HG03280 (cell line): Measurements from ENCODE around the gene OR8J1.
"Not testable (repeated sequence)": the region's sequence is repeated elsewhere in the genome, so short reads cannot be mapped to it uniquely, and the experiment has no call there.

ENCODE experiments used
- ATAC-seq: cut with Tn5 transposase; IDR thresholded peaks from one replicate; pipeline ENCODE4 v1.9.1; 2021; ENCODE audit warnings: mild to moderate bottlenecking, moderate library complexity; ENCODE audit not compliant: unreplicated experiment

OR8J1 gene, protein sequence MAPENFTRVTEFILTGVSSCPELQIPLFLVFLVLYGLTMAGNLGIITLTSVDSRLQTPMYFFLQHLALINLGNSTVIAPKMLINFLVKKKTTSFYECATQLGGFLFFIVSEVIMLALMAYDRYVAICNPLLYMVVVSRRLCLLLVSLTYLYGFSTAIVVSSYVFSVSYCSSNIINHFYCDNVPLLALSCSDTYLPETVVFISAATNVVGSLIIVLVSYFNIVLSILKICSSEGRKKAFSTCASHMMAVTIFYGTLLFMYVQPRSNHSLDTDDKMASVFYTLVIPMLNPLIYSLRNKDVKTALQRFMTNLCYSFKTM

DNA sequence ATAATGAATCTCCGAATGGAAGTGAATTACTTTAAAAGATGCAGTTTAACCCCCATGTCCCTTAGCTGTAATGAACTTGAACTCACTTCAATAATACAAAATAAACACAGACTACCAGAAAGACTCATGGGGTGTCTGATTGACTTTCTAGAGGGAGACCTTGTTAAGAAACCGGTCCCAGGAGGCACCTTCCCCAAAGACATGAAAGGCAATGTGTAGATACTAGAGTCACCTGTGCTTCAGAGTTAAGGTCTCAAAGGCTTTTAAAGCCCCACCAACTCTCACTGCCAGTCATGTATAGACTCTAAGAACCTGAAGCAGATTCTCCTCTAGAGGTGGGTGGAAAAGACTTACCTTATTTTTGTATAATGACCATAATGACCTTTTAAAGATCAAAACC is at the start of gene OR8J1:
TSS of gene OR8J1 (plus strand) at position 301 of the 400 bp plus-strand sequence. CDS start 5,956 bp downstream, outside the sequence.
- no peak for ATAC-seq

DNA sequence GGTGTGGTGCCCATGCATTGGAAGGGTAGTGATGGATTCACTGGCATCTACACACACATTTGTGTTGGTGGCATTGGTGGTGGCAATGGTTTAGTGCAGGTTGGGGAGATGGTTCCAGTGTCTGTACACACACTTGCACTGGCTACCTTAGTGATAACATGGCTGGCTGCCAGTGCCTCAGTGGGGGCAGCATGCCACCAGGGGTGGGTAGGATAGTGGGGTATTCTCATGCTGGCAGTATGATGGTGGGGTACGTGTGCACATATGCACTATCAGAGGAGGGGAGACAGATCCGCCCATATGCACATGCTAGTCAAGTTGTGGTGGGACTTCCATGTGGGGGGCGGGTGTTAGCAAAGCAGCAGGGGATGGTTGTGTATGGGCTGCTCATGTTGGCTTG is 46.3 kb upstream of the OR8J1 start:
- ATAC-seq: no peak

DNA sequence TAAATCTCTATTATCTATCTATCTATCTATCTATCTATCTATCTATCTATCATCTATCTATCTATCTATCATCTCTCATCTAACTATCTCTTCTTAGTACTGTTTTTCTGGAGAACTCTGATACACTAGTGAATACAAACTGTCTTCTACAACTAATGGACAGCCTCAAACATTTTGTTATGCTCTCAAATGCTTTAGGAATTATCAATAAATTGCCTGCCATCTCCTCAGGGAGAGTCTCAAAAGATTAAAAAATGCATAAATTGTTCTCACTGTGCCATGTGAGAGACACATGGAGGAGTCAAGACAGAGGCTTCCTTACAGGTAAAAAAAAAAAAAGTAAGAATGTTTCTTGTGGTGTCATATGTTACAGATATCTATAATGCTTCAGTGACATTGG is 39.2 kb upstream of the OR8J1 start, which contains the start of gene OR8K3:
TSS of gene OR8K3 (plus strand) at position 301 of the 400 bp plus-strand sequence. CDS start 3,163 bp downstream, outside the sequence.
- no peak for ATAC-seq

DNA sequence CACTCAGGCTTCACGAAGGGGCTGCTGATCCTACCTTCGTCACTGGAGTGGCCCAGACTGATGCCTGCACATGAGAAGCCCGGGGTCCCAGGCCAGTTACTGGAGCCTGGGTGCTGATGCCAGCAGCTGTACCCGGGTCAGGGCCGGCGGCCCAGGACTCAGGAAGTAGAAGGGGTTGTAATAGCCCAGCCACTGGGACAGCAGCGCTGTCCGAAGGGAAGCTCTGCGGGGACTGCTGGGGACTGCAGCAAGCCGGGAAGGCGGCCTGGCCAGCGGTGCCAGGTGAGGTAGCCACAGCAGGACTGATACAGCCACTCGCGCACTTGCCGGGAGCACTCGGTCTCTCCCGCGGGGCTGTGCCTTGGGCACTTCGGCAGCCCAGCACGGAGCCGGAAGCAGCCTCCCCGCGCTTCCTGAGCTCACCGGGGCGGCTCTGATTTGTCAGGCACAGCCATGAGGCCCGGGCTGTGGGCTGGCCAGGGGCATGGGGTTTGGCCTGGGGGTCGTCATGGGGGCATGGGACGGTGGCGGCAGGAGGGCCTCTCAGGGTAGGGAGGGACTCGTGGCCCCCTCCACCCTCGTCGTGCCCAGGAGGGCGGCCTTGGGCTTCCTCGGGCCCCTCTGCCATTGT is 22.1 kb upstream of the OR8J1 start:
- no peak for ATAC-seq

DNA sequence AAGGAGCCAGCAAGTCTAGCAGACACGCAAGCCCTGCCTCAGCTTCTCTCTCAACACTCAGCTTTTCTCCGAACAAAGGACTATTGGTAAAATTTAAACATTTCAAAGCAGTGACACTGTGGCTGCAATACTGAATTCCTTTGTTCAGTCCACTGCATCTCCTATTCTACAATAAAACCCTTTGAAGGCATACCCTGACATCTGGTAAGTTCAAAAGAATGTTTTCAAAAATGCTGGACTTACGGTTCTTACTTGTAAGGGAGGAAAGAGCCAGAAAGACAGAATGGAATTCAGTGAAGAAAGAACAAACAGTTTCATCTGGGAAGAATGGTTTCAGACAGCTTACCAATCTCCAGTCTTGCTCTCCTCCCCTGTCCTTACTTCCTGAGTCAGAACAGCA is 20.9 kb upstream of the OR8J1 start:
- no peak for ATAC-seq

DNA sequence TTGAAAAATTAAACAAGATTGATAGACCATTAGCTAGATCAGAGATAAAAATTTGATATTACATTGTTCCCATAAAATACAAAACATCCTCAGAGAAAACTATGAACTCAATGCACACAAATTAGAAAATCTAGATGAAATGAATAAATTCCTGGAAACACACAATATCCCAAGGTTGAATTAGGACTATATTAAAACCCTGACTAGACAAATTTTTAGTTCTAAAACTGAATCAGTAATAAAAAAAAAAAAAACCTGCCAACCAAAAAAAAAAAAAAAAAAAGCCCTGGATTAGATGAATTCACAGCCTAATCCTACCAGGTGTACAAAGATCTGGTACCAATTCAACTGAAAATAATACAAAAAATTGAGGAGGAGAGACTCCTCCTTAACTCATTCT is 13.8 kb upstream of the OR8J1 start:
- ATAC-seq: no peak

DNA sequence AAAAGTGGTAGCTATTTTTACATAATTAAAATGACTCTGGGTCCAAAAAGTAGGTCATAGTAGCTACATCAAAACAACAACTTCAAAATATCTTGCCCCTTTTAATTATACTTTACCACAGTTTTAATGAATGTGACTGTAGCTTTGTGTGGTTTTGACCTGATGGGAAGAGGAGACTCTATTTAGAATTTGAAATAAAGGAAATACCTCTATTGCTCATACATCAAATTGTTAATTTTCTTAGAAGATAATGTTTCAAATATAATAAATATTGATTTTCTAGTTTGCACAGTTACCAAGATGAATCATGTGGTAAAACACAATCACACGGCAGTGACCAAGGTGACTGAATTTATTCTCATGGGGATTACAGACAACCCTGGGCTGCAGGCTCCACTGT is 8.4 kb upstream of the OR8J1 start, which contains the start of gene OR8K1:
TSS of gene OR8K1 (plus strand) at position 301 of the 400 bp plus-strand sequence. CDS start at position 301, 0 bp downstream.
- ATAC-seq: no peak

DNA sequence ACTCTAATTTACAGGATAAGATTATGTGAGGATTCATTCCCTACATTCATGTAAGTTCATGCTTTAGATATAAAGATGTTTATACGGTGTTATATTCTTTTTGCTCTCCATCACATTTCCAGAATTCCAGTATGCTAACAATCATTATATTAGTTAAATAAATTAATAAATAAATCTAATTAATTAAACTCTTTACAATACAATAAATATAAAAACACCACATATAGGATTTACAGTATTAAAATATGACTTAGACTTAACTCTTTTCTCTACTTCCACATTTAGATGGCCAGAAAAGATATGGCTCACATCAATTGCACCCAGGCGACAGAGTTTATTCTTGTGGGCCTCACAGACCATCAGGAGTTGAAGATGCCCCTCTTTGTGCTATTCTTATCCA is 21.2 kb downstream of the OR8J1 start, which contains the start of gene OR8U1:
TSS of gene OR8U1 (plus strand) at position 301 of the 400 bp plus-strand sequence. CDS start at position 301, 0 bp downstream.
- ATAC-seq: no peak

DNA sequence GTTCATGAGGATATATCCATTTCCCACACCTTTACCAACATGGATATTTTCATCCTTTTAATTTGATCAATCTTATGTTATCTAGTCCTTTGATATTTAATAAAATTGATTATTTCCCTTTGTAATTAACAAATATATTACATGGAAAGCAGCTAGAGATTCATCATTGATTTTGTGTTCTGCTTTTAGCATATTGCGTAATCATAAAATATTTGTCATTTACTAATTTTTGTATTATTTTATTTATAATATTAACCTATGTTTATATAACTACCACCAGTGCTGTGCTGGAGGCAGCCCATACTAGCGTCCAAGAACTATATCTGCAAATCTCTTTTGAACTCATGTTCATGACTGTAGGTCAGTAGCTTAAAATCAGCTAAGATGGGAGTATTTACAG is 26.0 kb downstream of the OR8J1 start:
- ATAC-seq: no peak

DNA sequence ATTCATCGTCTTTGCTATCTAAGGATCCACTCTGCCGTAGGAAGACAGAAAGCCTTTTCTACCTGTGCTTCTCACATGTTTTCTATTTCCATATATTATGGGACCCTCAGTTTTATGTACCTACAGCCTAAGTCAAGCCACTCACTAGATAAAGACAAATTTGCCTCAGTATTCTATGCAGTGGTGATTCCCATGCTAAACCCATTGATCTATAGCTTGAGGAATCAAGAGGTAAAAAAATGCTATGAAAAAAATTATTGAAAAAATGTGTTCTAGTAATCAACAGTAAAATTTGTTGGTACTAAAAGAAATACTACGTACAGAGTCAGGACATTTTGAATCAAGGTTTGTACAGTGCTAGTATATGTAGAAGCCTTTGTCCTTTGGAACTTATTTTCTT is 40.3 kb downstream of the OR8J1 start:
- no peak for ATAC-seq

DNA sequence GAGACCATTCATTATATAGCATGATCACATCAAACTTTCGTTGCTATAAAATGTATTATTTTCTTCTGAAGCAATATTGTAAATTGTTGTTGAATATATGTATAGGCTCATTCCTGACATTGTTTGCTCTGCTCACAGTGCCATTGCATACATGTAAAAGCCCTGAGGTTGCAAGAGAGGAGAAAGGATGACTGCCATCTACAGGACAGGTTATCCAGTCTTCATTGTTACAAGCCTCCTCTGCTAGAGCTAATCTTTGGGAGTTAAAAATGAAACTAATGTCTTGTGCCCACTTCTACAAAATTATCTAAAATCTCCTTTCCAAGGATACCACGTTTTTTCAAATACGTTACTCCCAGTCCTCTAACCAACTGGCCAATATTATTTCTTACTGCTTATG is 42.0 kb downstream of the OR8J1 start:
- no peak for ATAC-seq

DNA sequence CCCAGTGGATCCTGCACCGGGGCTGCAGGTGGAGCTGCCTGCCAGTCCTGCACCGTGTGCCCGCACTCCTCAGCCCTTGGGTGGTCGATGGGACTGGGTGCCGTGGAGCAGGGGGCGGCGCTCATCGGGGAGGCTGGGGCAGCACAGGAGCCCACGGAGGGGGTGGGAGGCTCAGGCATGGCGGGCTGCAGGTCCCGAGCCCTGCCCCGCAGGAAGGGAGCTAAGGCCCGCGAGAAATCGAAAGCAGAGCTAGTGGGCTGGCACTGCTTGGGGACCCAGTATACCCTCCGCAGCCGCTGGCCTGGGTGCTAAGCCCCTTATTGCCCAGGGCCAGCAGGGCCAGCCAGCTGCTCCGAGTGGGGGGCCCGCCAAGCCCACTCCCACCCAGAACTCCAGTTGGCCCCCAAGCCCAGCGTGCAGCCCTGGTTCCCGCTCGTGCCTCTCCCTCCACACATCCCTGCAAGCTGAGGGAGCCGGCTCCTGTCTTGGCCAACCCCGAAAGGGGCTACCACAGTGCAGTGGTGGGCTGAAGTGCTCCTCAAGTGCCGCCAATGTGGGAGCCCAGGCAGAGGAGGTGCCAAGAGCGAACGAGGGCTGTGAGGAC is 47.9 kb downstream of the OR8J1 start:
- ATAC-seq: not testable (repeated sequence)

DNA sequence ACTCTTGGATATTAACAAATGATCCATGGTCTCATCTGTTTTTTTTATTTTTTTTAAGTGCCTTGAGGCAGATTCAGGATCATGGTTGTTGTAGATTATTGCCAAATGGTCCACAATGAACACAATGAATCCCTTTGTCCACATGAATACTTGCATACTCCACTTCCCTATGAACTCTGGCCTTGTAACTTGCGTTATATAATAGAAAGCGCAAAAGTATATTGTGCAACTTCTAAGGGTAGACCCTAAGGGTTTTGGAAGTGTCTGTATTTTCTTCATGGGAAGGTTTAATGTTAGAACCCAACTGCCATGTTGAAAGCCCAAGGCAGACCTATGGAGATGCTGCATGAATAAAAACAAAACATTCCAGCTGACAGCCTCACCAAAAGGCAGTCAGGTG is 50.3 kb downstream of the OR8J1 start:
- no peak for ATAC-seq

DNA sequence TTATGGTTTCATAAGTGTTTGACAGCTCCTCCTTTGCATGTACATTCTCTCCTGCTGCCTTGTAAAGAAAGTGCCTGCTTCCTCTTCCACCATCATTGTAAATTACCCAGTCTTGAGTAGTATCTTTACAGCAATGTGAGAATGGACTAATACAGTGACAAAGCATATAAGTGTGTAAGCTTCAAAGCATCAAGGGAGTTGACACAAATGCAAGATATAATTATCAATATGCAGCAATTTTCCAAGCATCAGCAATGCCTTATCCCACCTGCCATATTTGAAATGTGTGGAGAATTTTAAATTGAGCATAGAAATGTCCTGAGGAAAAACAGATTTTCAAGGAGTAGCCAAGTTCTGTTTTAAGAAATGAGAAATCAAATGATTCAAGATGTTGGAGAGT is 56.7 kb downstream of the OR8J1 start:
- no peak for ATAC-seq
